Prostate gland (tissue), 2 donors: ENCODE data around the gene SYT2.

Experiments
- CTCF ChIP-seq, 4 experiments: fragments of 200-600 bp in 2 of 4; fragments of 450-650 bp in 2 of 4; sonication (generic) in 2 of 4; IDR thresholded peaks; 1 replicate in 3 of 4; 2 replicates in 1 of 4; pipeline ENCODE4 v1.5.1; 2016 to 2019; ENCODE audit warnings: antibody characterized with exemption in 4 of 4, mild to moderate bottlenecking in 2 of 4, moderate library complexity in 2 of 4
- POLR2A ChIP-seq: fragments of 450-650 bp; IDR thresholded peaks from one replicate; pipeline ENCODE4 v1.6.1; 2016; ENCODE audit warnings: antibody characterized with exemption, mild to moderate bottlenecking
- POLR2AphosphoS5 ChIP-seq: sonication (generic); formaldehyde crosslinking; IDR thresholded peaks from one replicate; pipeline ENCODE4 v1.6.1; 2017; ENCODE audit warnings: antibody characterized with exemption

DNA sequence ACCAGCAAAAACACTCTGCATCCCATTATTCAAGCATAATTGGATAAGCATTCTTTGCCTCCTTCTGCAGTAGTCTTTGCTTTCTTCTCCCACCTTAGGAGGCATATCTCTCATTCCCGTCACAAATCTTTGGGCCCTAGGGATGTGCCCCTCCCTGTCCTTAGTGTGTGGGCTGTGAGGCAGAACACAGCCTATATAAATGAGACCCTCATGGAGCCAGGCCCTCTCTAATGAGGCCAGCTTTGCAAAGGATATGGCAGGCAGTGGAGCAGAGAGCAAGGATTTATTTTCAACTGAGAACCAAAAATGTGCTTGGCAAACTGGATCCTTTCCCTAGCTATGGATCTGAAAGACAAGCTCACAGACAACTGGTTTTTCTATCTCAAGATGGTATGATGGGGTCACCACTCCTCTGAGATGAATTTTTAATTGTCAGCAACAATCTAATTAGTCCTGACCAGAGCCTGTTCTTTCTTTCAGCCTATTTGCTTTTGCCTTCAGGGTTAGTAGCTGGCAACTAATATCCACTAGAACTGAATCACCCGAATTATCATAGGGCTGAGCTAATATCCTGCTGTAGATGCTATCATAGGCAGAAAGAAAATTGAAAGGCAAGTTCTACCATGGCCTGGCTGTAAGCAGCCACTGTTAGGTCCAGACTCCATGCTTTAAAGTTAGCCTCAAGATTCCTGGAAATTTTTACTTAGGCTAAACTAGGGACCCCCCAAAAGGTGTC, 134.2 kb downstream of the SYT2 start:
- TF ChIP-seq CTCF (IDR thresholded peaks at IDR 0.05) (no peak), POLR2A (no peak), POLR2AphosphoS5 (no peak)
